Activated T-helper 1 cell treated with Interleukin-2 at 50 U/mL for 16 hours (primary cell): Measurements from ENCODE around the gene EFNB2.

Experiments
- DNase-seq: peaks from one replicate; pipeline ENCODE4 v3.0.0-alpha.2; 2020; ENCODE audit warnings: low read depth

The EFNB2 gene

GRCh38 chr13:106500445-106500844 is 35.0 kb downstream of the EFNB2 start:
- no peak for DNase-seq

- DNase-seq, result no peak
Observed at GRCh38 chr13:106499896-106500295, 35.6 kb downstream of the EFNB2 start.

DNA sequence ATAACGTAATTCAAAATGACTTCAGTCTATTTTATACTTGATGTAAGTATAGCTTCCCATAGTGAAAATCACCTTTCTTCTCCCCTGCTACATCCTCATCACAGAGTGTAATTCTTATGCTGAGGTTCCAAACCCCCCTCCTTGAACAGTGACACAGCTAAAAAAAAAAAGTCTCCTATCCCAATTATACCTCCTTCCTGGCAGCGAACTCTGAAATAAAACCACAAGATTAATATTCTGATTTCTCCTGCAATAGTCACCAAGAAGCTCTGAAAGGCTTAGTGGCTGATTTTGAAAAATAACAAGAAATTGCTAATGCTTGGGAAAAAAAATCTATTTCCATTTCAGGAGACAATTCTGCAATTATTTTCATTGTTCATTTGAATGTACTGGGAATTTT is 36.3 kb downstream of the EFNB2 start:
- DNase-seq, result no peak

GRCh38 chr13:106498571-106498970 is 36.9 kb downstream of the EFNB2 start:
- DNase-seq, result no peak

DNA sequence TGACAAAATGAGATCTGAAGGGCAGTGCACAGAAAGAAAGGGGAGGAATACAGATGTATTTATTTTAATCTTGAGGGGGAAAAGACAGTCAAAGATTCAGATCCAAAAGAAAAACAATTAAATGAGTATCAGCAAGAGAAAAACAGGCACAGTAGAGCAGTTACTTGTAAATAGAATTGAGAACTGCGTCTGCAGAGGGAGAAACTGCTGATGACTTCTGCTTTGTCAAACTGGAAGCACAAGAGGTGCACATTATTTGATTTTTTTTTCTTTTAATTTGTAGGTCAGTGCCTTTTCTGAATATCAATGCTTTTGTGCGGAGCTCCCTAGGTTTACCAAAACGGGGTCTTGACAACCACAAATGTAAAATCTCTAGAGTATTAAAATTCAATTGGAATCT is 37.3 kb downstream of the EFNB2 start:
- no peak for DNase-seq

DNA sequence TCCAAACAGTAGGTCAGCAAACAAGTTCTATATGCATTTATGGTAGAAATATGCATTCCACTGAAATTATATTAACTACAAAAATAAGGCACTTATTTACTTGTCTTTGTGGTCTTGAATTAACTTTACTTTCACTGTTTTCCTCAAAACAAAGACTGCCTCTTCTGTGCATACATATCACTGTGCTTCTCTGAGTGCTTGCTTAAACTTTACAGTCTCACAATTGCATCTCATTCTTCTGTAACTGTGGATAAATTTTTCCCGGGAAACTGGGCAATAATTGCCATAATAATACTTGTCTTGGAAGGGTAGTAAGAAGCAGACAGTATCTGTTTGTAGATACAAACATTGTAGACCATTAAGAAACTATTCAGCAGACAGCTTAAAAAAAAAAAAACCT is 38.4 kb downstream of the EFNB2 start:
- no peak for DNase-seq

DNA sequence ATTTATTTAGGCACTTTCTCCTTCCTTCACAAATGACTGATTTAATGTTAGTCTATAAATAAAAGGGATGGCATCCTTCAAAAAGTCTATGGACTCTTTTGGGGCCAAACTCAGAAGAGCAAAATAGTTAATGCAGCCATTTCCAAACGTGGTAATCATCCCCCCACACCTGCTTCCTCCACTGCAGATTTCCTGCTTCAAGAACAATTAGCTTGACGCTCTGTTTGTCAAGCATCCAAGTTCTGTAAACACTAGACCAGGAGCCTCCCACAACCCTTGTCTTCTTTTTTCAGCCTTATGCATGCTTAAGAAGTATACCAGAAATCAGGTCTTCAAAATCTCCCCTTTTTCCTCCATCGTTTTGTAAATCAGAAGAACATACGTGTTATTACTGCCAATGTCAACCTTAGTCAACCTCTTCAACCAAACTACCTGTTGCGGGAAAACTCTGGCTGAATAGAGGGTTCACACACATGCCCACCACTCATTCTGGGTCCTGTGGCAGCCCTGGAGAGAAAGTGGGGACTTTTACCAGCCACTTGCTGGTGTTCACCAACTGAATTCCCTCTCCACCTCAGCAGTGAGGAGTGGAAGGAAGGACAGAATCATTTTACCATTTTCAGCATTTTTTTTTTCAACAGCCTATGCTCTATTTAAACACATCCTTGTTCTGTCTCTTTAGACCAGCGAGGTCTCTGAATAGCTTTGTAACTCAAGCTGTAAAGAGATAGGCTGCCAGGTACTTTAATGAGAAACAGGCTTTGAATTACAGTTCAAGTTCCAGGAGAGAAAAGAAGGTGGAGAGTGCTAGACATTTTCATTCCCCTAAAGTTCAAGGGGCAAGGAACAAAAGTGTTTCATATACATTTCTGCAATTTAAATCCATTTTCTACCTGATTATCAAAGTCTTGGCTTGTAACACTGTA is 39.1 kb downstream of the EFNB2 start:
- DNase-seq, result no peak

DNA sequence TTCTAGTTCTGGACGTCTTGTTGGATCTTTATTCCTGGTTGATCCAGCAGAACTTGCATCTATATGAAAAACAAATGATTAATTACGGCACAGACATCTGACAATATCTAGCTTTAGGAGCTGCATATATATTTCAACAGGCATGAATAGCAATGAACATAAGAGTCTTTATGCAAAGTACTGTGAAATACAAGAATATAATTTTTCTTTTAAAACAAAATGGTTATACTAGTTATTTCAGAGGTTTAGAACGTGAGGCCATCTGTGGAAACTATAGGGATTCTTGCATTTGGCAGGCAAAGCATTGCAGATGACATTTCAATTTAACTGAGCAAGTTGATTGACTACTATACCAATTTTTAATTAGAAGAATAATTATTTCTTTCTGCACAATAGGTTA is 40.5 kb downstream of the EFNB2 start:
- no peak for DNase-seq

- no peak for DNase-seq
Observed at GRCh38 chr13:106494506-106494905, 41.0 kb downstream of the EFNB2 start.

DNA sequence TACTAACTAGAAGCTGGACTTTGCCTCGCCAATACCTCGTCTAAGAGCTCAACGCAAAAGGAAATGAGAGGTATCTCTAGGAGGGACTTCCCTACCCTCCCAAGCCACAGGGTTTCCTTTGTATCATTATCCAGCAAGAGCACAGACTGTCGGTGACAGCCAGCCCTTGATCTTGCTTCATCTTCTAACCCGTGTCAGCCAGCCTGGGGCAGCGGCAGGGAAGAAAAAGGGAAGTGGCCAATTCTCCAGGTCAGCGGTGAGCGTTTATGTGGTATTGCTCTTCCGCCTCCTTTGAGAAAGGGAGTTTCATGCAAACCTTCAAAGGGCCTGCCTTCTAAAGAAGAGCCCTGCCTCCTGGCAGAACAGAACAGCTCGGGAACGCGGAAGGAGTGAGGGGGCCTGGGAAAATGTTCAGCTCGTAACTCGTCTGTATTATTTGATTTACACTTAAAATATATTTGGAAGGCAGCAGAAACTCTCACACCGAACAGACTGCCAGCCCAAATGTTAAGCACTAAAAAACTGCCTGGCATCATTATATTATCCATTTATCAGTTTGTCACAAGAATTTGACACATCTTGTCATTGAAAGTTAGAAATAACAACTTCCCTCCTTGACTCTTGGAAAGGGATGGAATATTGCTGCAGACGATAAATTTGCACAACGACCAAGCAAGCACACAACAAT is 41.8 kb downstream of the EFNB2 start:
- DNase-seq, result no peak

DNA sequence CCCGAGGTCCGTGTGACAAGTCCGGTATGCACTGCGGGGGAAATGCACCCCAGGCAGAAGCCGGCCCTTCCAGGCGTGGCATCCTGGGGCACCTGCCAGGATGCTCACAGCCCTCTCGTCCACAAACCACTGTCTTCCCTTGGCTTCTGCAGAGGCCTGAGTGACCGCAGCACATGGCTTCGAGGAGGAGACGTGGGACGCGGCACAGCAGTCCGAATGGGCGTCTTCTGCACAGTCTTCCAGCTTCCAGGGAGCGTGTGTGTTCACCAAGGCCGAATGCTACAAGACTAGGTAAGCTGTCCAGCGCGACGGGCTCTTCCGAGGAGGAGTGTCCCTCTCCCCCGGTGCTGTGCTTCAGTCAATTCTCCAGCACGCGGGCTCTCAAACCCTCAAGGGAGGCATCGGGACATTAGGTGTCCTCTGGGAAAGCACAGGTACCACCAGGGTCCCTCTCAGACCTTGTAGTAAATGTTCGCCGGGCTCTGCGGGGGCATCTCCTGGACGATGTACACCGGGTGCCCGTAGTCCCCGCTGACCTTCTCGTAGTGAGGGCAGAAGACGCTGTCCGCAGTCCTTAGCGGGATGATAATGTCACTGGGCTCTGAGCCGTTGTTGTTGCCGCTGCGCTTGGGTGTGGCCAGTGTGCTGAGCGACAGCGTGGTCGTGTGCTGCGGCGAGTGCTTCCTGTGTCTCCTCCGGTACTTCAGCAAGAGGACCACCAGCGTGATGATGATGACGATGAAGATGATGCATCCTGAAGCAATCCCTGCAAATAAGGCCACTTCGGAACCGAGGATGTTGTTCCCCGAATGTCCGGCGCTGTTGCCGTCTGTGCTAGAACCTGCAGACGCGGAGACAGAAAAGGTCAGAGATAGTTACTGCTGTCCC is 42.6 kb downstream of the EFNB2 start:
- DNase-seq, result no peak

DNA sequence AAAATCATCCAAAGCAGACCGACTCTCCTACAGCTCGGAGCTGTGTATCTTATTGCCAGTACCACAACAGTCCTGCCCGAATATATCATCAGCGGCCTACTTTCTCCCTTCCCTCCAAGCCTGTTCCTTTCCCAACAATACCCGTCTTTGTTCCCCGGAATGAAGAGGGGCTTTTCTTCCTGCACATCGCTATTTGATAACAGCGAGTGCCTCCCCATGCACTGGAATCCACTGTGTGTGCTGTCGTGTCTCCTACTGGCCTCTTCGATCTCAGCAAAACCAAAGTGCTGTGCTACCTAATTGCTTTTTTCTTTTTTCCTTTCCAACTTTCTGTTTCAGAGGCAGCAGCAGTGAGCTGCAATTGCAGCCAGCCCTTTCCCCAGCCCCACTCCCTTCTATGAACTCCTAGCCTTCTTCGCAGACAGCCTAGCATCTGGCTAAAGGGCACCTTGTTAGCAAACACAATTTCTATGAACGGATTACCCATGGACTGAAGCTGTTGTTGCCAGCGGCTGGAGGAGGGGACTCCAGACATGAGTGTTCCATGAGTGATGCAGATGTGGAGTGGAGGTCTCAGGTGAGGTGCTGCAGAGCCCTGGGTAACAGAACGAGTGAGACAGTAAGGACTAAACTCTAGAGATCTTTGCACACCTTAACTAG is 43.4 kb downstream of the EFNB2 start:
- no peak for DNase-seq

- no peak for DNase-seq
Observed at GRCh38 chr13:106491463-106491862, 44.0 kb downstream of the EFNB2 start.

- DNase-seq, result no peak
Observed at GRCh38 chr13:106490569-106491321, 44.7 kb downstream of the EFNB2 start.

DNA sequence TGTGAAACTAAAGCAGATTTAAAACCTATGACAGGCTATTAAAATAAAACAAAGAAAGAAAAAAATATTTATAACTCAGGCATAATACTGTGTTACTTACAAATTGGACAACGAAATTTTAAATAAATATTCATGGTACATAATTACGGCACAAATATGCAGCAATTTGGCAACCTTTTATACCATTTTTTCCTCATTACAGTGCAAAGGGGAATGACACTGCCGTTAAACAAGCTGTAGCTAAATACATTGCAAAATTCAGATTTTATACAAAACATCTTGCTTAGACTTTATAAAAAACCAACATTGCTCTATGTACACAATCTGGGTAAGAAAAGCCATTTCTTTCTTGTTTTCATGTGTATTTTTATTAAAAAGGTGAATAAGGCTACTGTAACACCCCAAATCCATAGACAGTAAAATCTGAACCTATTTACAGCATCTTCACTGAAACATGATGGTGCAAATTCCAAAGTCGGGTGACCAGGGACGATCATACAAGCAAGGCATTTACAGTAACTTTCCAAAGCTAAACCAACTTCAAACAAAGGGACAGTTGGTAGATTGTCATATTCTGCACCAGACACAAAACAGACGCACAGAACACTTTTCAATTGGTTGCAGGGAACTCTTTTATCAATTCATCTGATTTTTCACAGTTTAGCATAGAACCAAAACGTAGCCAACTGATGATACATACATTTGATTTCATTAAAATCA is 45.5 kb downstream of the EFNB2 start:
- DNase-seq, result no peak

GRCh38 chr13:106488686-106489085 is 46.8 kb downstream of the EFNB2 start:
- no peak for DNase-seq

DNA sequence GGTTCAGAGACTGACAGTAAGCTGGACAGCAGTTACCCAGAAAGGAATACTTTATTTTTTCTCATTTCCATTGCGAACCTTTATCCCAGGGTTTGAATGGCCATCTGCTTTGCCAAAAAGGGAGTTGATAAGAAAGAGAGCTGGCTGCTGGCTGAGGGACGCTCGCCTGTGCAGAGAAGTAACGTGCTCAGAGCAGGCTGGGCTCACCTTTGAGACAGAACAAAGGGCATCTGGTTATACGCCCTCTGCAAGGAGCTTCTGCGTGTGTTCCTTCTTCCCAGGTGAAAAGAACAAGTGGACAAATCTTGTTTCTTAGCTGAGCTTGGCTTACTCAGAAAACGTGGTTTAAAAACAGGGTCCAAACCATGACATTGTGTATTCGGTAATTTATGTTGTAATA is 47.4 kb downstream of the EFNB2 start:
- DNase-seq, result no peak

DNA sequence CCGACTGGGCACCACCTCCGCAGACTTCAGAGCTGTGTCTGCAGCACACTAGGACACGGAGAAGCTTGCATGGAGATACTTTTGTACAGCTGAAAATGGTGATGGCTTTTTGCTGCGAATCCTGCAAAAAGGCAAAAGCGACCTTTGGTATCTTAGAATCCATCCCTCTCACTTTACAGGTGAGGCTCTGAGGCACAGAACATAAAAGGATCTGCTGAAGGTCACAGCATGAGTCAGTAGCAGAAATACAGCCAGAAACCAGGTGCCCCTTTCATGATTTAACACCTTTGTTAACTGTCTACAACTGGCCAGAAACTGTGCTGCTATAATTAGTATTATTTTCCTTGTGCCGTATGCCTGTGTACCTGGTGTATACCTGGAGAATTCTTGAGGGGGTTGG is 48.3 kb downstream of the EFNB2 start:
- no peak for DNase-seq

- no peak for DNase-seq
Observed at GRCh38 chr13:106486287-106486686, 49.2 kb downstream of the EFNB2 start.

GRCh38 chr13:106484537-106485193 is 50.8 kb downstream of the EFNB2 start:
- no peak for DNase-seq
